Uterus (tissue), 2 donors: ENCODE measurements around the gene LMOD2.

Source experiments
- CTCF ChIP-seq, 4 experiments: fragments of 200-600 bp in 2 of 4; fragments of 450-650 bp in 2 of 4; sonication (generic) in 2 of 4; IDR thresholded peaks; one replicate each; pipeline ENCODE4 v1.5.1; 2016 to 2019; ENCODE audit warnings: antibody characterized with exemption in 4 of 4, mild to moderate bottlenecking in 2 of 4, moderate library complexity in 1 of 4
- POLR2A ChIP-seq, 2 donors: fragments of 450-650 bp; IDR thresholded peaks; one replicate each; pipeline ENCODE4 v1.6.1; 2016; ENCODE audit warnings: antibody characterized with exemption in 2 of 2, mild to moderate bottlenecking in 1 of 2, moderate library complexity in 1 of 2

GRCh38 chr7:123608991-123609882, 46.4 kb upstream of the LMOD2 start:
- TF ChIP-seq POLR2A (IDR thresholded peaks at IDR 0.05) (no peak), CTCF (IDR thresholded peaks at IDR 0.05) (no peak)
